Measurements from ENCODE around the gene DKKL1.

The DKKL1 gene

DNA sequence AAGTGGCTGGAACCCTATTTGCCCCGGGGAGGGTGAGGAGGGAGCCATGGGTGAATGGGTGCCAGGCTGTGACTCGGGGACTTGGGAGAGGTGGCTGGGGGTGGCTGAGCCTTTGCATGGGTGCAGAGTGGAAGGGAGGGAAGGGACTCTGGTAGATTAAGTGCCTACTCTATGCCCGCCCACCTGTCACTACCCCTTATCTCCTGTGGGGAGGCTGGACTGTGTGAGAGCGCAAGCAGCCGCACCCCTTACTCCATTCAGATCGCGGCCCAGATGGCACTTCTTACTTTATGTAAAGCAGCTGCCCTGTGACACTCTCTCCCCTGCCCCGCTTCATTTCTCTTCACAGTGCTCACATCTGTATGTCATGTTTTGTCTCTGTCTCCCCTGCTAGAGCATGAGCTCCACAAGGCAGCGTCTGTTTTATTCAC lies 27.3 kb downstream of the DKKL1 start:
- H3K4me3 ChIP-seq (ENCODE audit: low read depth, low read length), result no peak overlapping the region
- DNase-seq (ENCODE audit: low read depth), result no peak

DNA sequence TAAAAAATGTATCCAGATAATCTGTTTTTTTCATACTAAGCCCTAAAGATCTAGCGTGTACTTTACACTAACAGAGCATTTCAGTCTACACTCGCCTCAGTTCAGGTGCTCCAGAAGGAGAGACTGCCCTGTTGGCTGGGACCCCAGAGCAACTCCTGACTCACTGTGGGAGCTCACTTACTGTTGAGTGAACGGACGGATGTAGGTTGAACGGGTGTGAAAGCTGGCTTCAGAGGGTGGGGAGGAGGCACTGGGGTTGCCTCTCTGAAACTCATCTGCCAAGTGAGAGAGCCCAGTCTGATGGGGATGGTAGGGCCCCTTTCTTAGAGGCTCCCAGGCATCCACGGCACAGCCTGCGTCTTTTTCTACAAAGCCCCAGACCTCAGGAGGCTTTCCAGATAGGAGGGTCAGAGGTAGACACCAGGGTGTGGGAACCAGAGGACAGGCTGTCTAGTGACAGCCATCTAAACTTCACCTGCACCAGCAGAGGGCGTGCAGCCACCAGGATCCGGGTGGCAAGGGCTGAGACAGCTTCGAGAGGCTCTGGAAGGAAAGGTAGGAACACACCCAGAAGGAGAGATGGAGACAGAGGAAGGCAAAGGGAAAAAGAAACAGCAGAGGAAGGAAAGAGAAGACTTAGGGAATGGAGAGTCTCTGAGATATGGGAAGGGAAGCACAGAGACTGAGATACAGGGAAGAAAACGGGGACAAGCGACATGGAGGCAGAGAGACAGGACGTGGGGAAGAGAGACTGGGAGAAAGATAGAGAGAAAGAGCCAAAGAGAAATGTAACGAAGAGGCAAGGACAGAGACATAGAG lies 28.1 kb downstream of the DKKL1 start:
- no peak overlapping the region for H3K4me3 ChIP-seq (ENCODE audit: low read depth, low read length)
- no peak for DNase-seq (ENCODE audit: low read depth)

DNA sequence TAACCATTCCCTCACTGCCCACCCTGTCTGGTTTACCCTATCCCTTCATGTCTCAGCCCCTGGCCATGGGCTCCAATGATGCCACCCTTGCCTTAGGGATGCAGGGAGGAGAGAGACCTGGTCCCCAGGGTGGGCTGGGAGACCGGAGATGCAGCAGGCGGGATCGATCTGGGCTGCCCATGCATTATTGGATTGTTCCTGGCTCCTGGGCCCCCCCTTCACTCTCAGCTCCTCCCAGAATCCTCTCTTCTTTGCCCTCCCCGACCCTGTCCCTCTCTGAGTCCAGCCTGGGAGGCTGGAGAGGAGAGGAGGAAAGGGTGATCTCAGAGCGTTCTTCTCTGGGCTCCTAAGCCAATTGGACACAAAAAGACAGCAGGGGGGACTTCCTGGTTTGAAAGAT lies 30.2 kb downstream of the DKKL1 start:
- no peak overlapping the region for H3K4me3 ChIP-seq (ENCODE audit: low read depth, low read length)
- DNase-seq (ENCODE audit: low read depth), result no peak

DNA sequence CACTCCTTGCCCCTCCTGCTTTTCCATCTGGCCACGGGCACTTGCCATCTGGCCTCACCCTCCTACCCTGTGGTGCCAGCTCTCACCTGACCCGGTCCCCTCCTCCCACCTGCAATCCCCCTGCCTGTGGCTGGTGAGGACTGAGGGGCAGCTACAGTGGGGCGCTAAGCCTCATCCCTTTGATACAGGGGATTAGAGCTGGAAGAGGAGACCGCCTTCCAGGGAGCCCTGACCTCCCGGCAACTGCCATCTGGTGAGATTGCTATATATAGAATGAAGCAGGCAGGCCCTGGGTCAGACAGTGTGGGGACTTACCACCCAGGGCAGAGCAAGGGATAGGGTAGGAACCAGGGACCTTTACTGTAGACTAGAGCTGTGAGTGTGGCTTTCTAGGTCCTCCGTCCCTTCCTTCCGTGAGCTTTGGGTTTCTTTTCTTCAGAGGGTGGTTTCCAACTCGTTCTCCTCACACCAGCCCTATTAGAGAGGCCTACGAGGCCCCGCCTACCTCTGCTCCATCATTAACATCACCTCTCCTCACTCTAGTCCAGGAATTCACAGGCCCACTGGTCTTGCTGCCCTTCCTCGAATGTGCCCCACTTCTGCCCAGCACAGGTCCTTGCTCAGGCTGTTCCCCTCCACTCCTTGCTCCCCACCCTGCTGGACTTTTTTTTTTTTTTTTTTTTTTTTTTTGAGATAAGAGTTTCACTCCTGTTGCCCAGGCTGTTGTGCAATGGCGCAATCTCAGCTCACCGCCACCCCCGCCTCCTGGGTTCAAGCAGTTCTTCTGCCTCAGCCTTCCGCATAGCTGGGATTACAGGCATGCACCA lies 32.1 kb downstream of the DKKL1 start:
- H3K4me3 ChIP-seq (ENCODE audit: low read depth, low read length), result no peak overlapping the region

DNA sequence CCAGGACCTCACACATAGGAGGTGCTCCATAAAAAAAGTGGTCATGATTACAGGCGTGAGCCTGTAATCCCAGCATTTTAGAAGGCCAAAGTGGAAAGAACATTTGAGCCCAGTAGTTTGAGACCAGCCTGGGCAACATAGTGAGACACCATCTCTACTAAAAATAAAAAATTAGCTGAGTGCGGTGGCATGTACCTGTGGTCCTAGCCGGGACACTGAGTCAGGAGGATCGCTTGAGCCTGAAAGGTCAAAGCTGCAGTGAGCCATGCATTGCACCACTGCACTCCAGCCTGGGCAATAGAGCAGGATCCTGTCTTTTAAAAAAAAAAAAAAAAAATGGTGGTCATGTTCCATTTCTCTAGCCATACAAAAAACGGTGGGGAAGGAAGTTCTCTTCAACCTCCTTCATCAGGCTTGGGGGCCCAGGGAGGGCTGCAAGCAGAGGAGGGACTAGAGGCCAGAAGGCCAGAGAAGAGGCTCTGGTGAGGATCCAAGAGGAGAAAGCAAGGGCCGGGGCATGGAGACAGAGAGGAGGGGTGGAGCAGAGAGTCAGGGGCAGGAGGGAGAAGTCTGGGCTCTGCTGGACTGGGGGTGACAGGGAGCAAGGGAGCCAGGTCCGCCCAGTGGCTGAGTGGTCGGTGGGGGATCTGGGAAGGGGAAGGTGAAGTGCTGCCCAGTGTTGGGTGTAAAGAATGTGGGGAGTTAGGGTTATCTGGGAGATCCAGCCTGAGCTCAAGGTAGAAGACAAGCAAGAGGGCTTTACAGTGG lies 33.2 kb downstream of the DKKL1 start:
- H3K4me3 ChIP-seq (ENCODE audit: low read depth, low read length), result no peak overlapping the region
- no peak for DNase-seq (ENCODE audit: low read depth)

More for the DNA sequence above, 32.1 kb downstream of the DKKL1 start:
- no peak for DNase-seq (ENCODE audit: low read depth)

DNA sequence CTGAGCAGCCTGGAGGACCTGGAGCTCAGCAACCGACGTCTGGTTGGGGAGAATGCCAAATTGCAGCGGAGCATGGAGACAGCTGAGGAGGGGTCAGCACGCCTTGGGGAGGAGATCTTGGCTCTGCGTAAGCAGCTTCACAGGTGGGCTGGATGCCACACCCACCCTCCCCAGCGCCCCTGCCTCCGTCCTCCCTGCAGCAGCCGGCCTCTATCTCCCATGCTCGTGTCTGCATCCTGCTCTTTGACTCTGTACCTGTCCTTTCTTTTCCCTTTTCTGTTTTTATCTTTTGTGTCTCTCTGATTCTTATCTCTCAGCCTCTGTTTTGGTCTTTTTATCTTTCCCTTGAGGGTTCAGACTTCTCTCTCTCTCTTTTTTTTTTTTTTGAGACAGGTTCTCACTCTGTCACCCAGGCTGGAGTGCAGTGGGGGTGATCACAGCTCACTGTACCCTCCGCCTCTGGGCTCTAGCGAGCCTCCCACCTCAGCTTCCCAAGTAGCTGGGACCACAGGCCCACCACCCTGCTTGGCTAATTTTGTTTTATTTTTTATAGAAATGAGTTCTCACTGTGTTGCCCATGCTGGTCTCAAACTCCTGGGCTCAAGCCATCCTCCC lies 34.4 kb downstream of the DKKL1 start:
- H3K4me3 ChIP-seq (ENCODE audit: low read depth, low read length), result no peak overlapping the region
- no peak for DNase-seq (ENCODE audit: low read depth)

DNA sequence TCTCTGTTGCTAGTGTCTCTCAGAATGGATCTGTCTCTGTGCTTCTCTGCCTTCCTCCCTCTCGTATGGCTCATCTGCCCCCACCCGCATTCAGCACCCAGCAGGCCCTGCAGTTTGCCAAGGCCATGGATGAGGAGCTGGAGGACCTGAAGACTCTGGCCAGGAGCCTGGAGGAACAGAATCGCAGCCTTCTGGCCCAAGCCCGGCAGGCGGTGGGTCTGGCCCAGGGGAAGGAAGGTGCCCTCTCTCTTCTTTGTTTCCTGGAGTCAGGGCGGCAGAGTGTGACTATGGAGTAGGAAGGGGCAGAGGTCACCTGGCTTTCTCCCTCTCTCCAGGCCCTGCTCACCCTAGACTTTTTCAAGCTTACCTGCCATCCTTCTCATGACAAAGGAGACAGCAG lies 35.3 kb downstream of the DKKL1 start:
- no peak for DNase-seq (ENCODE audit: low read depth)
- H3K4me3 ChIP-seq (ENCODE audit: low read depth, low read length), result no peak overlapping the region

DNA sequence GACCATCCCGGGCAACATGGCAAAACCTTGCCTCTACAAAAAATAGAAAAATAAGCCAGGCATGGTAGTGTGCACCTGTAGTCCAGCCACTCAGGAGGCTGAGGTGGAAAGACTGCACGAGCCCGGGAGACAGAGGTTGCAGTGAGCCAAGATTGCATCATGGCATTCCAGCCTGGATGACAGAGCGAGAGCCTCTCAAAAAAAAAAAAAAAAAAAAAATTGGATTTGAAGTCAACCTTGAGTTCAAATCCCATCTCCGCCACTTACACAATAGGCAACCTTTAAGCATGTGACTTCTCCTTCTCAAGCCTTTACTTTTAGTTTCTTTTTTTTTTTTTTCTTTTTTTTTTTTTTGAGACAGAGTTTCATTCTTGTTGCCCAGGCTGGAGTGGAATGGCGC lies 36.4 kb downstream of the DKKL1 start:
- H3K4me3 ChIP-seq (ENCODE audit: low read depth, low read length), result no peak overlapping the region
- DNase-seq (ENCODE audit: low read depth), result no peak

DNA sequence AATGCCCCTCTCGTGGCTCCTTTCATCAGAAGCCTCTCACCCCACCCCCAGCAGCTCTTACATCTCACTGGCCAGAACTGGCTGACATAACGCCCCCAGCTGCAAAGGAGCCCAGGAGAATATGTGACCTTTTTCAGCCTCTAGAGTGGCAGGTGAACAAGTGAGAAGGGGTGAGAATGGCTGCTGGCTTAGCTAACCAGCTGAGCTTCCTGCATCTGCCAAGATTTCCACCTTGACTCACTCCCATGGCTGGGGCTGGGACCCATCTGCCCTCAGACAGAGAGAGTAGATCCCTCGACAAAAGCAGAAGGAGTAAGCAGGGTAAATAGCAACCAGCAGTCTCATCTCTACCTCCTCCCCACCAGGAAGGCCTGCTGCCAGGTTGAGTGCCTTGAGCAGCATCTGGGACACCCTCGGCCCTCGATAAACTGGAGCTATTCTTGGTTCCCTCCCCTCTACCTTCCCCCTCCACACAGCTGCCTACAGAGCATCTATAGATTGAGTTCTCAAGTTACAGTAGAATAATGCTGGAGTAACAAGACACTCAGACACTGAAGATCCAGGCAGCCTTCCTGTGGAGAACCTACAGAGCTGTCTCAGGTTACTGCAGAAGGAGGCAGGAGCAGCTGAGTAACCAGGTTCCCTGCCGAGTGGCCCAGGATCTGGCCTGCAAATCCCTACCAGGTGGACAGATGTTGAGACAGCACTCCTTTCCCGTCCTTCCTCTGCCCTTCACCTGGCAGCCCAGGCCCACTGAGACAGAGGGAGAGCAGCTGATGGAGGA lies 39.9 kb downstream of the DKKL1 start:
- no peak overlapping the region for H3K4me3 ChIP-seq (ENCODE audit: low read depth, low read length)
- peak; percentile 23 for DNase-seq (ENCODE audit: low read depth)

DNA sequence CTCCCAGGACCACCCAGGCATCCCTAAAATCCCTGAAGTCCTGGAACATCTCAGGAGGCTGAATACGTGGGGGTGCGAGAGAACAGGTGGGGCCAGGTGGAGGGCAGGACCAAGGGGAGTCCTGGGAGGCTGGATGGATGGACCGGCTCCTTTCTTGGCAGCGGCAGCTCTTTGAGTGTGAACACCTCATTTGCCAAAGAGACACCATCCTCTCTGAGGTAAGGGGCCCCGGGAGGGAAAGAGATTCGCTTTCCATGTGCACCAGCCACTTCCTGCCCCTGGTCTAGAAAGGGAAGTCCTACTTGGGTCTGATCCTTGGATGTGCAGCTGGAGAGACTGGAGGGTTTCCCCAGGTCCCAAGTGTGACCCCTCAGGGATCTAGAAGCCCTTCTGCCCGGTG lies 43.4 kb downstream of the DKKL1 start:
- DNase-seq (ENCODE audit: low read depth), result no peak
- no peak overlapping the region for H3K4me3 ChIP-seq (ENCODE audit: low read depth, low read length)

DNA sequence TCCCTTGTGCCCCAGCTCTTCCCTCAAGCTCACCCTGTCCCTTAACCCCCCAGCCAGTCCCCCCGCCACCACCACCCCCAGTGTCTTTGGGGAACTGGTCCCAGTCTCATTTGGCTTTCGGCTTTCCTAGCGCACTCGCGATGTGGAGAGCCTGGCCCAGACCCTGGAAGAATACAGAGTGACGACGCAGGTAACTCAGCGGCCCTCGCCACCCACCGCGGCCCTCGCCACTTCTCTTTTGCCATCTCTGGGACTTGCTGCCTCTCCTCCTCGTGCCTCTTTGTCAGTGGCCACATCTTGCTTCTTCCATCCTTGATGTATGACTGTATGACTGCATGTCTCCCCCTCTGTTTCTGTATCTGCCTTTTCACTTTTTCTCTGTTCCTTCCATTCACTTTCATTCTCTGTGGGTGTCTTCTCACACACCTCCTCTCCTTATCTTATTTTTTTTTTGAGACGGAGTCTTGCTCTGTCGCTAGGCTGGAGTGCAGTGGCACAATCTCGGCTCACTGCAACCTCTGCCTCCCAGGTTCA lies 43.9 kb downstream of the DKKL1 start:
- no peak for DNase-seq (ENCODE audit: low read depth)
- H3K4me3 ChIP-seq (ENCODE audit: low read depth, low read length), result no peak overlapping the region

DNA sequence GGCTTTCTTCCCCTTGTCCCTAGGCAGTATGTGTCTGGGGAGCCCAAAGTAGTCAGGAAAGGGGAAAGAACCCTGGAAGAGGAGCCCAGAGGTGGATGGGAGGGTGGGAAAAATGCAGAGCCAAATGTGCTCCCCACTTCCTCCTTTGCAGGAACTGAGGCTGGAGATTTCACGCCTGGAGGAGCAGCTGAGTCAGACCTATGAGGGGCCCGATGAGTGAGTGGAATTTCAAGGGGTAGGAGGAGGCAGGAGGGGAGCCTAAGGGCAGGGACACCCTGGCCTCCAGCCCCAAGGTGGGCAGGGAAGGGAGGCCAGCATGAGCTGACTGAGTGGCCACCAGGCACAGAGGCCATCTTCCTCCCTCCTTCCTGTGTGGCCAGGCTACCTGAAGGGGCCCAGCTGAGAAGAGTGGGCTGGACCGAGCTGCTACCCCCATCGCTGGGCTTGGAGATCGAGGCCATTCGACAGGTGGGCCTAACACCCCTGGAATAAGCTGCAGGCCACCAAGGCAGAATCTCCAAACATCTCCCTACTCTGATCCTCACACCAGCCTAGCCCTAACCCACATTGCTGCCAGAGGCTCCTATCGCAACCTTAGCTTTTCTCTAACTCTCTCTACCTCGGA lies 45.3 kb downstream of the DKKL1 start:
- H3K4me3 ChIP-seq (ENCODE audit: low read depth, low read length), result no peak overlapping the region
- no peak for DNase-seq (ENCODE audit: low read depth)

DNA sequence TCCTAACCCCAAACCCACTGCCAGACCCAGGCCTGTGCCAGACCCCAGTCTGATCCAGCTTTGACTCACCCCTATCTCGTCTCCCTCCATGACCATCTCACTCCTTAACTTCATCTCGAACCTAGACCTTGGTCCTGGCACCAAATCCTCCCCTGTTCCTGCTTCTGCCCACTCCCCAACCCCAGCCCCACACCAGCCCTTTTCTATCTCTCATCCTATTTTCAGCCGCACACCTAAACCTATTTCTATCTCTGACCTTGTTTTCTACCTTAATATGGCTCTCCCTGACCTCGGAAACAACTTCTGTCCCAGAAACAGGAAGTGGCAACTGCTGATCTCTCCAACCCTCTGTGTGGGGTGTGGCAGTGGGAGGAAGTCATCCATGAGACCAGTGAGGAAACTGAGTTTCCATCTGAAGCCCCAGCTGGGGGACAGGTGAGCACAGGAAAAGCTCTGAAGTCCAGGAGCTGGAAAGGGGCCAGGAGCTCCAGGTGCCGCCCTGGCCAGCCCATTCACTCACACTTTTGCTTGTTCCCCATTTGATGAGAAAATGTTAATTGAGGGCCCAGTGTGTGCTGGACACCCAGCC lies 45.9 kb downstream of the DKKL1 start:
- no peak for DNase-seq (ENCODE audit: low read depth)
- H3K4me3 ChIP-seq (ENCODE audit: low read depth, low read length), result no peak overlapping the region

DNA sequence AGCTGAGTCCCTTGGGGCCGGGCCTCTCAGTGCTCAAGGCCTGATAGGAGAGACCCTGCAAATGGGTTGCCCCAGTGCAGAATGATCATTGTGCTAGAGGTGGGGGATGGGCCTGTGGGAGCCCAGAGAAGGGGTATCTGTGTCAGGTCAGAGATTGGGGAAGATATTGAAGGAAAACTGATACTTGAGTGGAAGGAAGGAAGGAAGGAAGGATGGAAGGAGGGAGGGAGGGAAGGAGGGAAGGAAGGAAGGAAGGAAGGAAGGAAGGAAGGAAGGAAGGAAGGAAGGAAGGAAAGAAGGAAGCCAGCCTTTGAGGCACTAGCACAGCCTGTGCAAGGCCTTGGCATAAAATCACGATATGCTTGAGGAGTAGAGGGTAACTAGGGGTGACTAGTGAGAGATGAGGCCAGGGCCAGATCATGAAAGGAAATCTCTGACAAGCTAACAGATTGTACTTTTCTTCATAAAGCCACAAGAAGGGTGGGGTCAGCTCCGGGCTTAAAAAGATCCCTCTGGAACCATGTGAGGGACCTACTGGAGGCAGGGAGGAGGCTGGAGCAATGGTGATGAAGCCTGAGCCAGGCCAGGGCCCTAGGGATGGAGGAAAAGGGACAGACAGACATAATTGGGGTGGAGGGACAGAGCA lies 48.1 kb downstream of the DKKL1 start:
- DNase-seq (ENCODE audit: low read depth), result no peak
- no peak overlapping the region for H3K4me3 ChIP-seq (ENCODE audit: low read depth, low read length)

DNA sequence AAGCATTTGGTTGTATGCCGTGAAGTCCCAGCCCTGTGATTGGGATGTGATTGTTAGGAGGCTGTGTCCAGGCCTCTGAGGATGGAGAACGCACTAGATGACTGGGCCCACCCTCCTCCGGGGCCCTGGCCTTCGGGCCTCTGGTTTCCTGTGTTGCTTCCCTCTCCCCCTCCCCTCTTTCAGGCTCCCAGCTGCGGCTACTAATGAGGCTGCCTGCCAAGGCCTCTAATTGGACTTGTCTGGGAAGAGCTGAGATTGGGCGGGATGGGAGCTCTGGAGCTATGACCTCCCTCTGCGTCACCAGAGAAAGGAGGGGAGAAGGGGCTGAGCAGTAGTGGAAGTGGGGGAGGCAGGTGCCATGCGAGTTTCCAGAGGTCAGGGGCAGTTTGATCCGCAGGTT lies 49.7 kb downstream of the DKKL1 start:
- no peak for DNase-seq (ENCODE audit: low read depth)
- no peak overlapping the region for H3K4me3 ChIP-seq (ENCODE audit: low read depth, low read length)

DNA sequence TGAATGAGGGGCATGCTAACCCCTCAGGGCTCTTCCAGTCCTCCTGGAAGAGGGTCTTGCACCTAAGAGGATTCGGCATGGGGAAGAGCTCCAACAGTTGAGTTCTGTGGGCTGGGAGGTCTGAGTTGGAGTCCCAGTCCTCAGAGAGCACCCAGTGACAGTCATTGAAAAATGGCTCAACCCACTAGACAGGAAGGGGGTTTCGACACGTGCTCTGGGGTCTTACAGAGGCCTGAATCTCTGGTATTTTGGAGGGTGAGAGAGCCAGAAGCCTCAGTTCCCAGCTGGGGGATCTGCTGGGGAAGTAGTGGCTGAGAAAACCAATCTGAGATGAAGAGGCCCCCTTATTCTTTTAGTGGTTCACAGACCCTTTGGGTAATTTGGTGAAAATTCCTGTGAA lies 50.6 kb downstream of the DKKL1 start:
- no peak overlapping the region for H3K4me3 ChIP-seq (ENCODE audit: low read depth, low read length)
- no peak for DNase-seq (ENCODE audit: low read depth)

DNA sequence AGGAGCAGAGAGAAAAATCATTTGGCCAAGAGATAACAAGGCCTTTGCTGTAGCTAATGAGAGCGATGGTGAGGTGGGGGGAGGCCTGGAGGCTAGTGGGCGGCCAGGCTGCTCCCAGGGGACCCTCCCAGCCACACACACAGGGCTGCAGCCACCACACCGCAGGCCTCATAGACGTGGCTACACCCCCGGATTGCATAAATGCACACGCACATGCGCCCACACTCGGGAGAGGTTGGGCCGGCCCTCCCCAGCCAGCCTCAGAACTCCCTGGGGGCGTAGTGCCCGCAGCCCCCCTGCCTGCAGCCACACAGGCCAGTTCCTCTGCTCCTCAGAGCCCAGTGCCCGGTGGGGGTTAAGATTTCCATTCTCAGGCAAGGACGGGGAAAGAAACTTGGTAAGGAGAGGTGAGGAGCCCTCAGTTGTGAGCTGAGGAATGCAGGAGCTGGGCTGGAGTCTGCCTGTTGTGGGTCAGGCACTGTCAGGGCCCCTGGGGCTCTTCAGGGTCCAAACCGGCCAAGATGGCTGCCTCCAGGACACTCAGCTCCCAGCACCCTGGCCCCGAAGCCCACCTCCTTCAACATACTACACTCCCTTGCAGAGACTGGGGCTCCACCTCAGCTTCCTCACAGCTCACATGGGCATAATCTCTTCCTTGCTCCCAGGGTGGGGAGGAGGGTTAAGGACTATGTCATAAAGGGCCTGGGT lies 51.6 kb downstream of the DKKL1 start:
- peak; percentile 28 for DNase-seq (ENCODE audit: low read depth)
- H3K4me3 ChIP-seq (ENCODE audit: low read depth, low read length), result no peak overlapping the region
